IMR-90 (cell line): ENCODE results near the gene GRAP. TPM values are rescaled to one million over a fixed set of nuclear protein-coding genes. Genes with fewer than 3 reads are reported as not detected.

Source experiments
- ATAC-seq: fragments of 200-7000 bp; cut with Tn5 transposase; 2 replicates; pipeline ENCODE4 v1.9.1; 2020; ENCODE audit warnings: low read depth, mild to moderate bottlenecking, moderate library complexity
- BruUV-seq: library from RNA; stranded (reverse); fragments of 400-500 nt; replicated peaks from 2 replicates; lab custom pipeline; 2021; lab: Mats Ljungman, UMichigan
- CTCF ChIA-PET: fragments of 300-600 bp; formaldehyde crosslinking; extraction: SDS; loops from one replicate; lab custom pipeline; 2021; ENCODE audit warnings: antibody characterized with exemption; lab: Yijun Ruan, JAX
- POLR2A ChIA-PET: fragments of 300-600 bp; sonication (Branson Sonifier 250); formaldehyde crosslinking; loops from one replicate; lab custom pipeline; 2022; ENCODE audit warnings: antibody characterized with exemption; ENCODE audit not compliant: unreplicated experiment; lab: Charles Lee
- DNase-seq: peaks from one replicate; pipeline ENCODE4 v3.0.0; 2013
- H2AFZ ChIP-seq: replicated peaks from 2 replicates; pipeline ENCODE3; 2013; ENCODE audit warnings: low read length, mild to moderate bottlenecking; ENCODE audit not compliant: poor library complexity
- H2AK5ac ChIP-seq: 2 replicates; pipeline ENCODE4 v1.6.1; 2013; ENCODE audit warnings: low read depth, low read length, inconsistent platforms
- H2AK9ac ChIP-seq: replicated peaks from 2 replicates; pipeline ENCODE3; 2013; ENCODE audit warnings: mild to moderate bottlenecking, low read depth, low read length, moderate library complexity; ENCODE audit not compliant: poor library complexity
- H2BK120ac ChIP-seq: 2 replicates; pipeline ENCODE4 v1.6.1; 2013; ENCODE audit warnings: low read depth, low read length, inconsistent platforms
- H2BK15ac ChIP-seq: 3 replicates; pipeline ENCODE4 v1.6.1; 2013; ENCODE audit warnings: low read depth, low read length, inconsistent platforms
- H2BK20ac ChIP-seq: 2 replicates; pipeline ENCODE4 v1.6.1; 2013; ENCODE audit warnings: low read depth, mild to moderate bottlenecking, inconsistent platforms, low read length, moderate library complexity
- H2BK5ac ChIP-seq: 2 replicates; pipeline ENCODE4 v1.6.1; 2013; ENCODE audit warnings: mild to moderate bottlenecking, low read depth, low read length, inconsistent platforms; ENCODE audit not compliant: poor library complexity, severe bottlenecking
- H3K14ac ChIP-seq: replicated peaks from 2 replicates; pipeline ENCODE4 v1.6.1; 2013; ENCODE audit warnings: low read depth, low read length, inconsistent platforms
- H3K18ac ChIP-seq: 2 replicates; pipeline ENCODE4 v1.6.1; 2013; ENCODE audit warnings: low read depth, low read length, control low read depth
- H3K23ac ChIP-seq: 2 replicates; pipeline ENCODE4 v1.6.1; 2013; ENCODE audit warnings: low read depth, low read length, inconsistent platforms
- H3K27ac ChIP-seq: 2 replicates; pipeline ENCODE4 v1.5.1; 2013; ENCODE audit warnings: mild to moderate bottlenecking, control low read depth, low read length; ENCODE audit not compliant: insufficient read depth
- H3K27me3 ChIP-seq: 2 replicates; pipeline ENCODE4 v1.6.1; 2013; ENCODE audit warnings: low read length; ENCODE audit not compliant: control insufficient read depth, insufficient read depth
- H3K36me3 ChIP-seq: 2 replicates; pipeline ENCODE4 v1.6.1; 2013; ENCODE audit warnings: low read length, mixed read lengths; ENCODE audit not compliant: control insufficient read depth, insufficient read depth
- H3K4ac ChIP-seq: 2 replicates; pipeline ENCODE4 v1.6.1; 2013; ENCODE audit warnings: low read depth, low read length, inconsistent platforms
- H3K4me1 ChIP-seq: 2 replicates; pipeline ENCODE4 v1.6.1; 2013; ENCODE audit warnings: low read length, mixed read lengths; ENCODE audit not compliant: control insufficient read depth, insufficient read depth
- H3K4me2 ChIP-seq: 2 replicates; pipeline ENCODE4 v1.6.1; 2013; ENCODE audit warnings: low read depth, mild to moderate bottlenecking, control low read depth, low read length, moderate library complexity
- H3K4me3 ChIP-seq: 2 replicates; pipeline ENCODE4 v1.5.1; 2013; ENCODE audit warnings: low read depth, mild to moderate bottlenecking, control low read depth, low read length, moderate library complexity; ENCODE audit not compliant: insufficient read depth
- H3K56ac ChIP-seq: 2 replicates; pipeline ENCODE4 v1.6.1; 2013; ENCODE audit warnings: low read length, inconsistent platforms; ENCODE audit not compliant: insufficient read depth; ENCODE audit errors: extremely low read depth
- H3K79me1 ChIP-seq, 2 experiments: 2 replicates each; pipeline ENCODE4 v1.6.1; 2013; ENCODE audit warnings: low read length in 2 of 2, inconsistent platforms in 1 of 2, low read depth in 1 of 2
- H3K9ac ChIP-seq: 2 replicates; pipeline ENCODE4 v1.6.1; 2013; ENCODE audit warnings: low read depth, low read length, control low read depth
- H3K9me1 ChIP-seq: 2 replicates; pipeline ENCODE4 v1.6.1; 2013; ENCODE audit warnings: low read length, inconsistent platforms; ENCODE audit not compliant: insufficient read depth
- H3K9me3 ChIP-seq: 2 replicates; pipeline ENCODE4 v1.6.1; 2013; ENCODE audit warnings: low read length; ENCODE audit not compliant: control insufficient read depth, insufficient read depth
- H4K20me1 ChIP-seq: 2 replicates; pipeline ENCODE4 v1.6.1; 2013; ENCODE audit warnings: low read length, inconsistent platforms; ENCODE audit not compliant: insufficient read depth
- H4K5ac ChIP-seq: 2 replicates; pipeline ENCODE4 v1.6.1; 2013; ENCODE audit warnings: mild to moderate bottlenecking, low read depth, low read length, control low read depth
- H4K8ac ChIP-seq, 2 experiments: 2 replicates each; pipeline ENCODE4 v1.6.1; 2013; ENCODE audit warnings: low read depth in 2 of 2, low read length in 2 of 2, control low read depth in 1 of 2, inconsistent platforms in 1 of 2
- H4K91ac ChIP-seq: 2 replicates; pipeline ENCODE4 v1.6.1; 2013; ENCODE audit warnings: low read depth, low read length, inconsistent platforms; ENCODE audit not compliant: insufficient read depth
- BHLHE40 ChIP-seq: fragments of 150-350 bp; IDR thresholded peaks from 2 replicates; pipeline ENCODE4 v1.6.1; 2016; ENCODE audit warnings: mild to moderate bottlenecking, low read depth, low read length
- CEBPB ChIP-seq: IDR thresholded peaks from 2 replicates; pipeline ENCODE4 v1.6.1; 2012; ENCODE audit warnings: low read depth, low read length, improper control_type of control experiment
- CHD1 ChIP-seq: IDR thresholded peaks from 2 replicates; pipeline ENCODE4 v1.6.1; 2012; ENCODE audit warnings: low read depth, low read length, improper control_type of control experiment
- ELK1 ChIP-seq: fragments of 150-350 bp; IDR thresholded peaks from 2 replicates; pipeline ENCODE4 v1.6.1; 2016; ENCODE audit warnings: low read depth, mild to moderate bottlenecking, low read length, moderate library complexity, borderline replicate concordance
- FOS ChIP-seq: fragments of 150-350 bp; IDR thresholded peaks from 2 replicates; pipeline ENCODE4 v1.6.1; 2016; ENCODE audit warnings: low read depth, low read length
- MAFK ChIP-seq: IDR thresholded peaks from 2 replicates; pipeline ENCODE4 v1.6.1; 2012; ENCODE audit warnings: low read depth, low read length, improper control_type of control experiment
- MAZ ChIP-seq: IDR thresholded peaks from 2 replicates; pipeline ENCODE4 v1.6.1; 2012; ENCODE audit warnings: low read depth, mild to moderate bottlenecking, low read length, improper control_type of control experiment, moderate library complexity, borderline replicate concordance
- MXI1 ChIP-seq: IDR thresholded peaks from 2 replicates; pipeline ENCODE4 v1.6.1; 2012; ENCODE audit warnings: low read depth, mild to moderate bottlenecking, low read length, moderate library complexity, borderline replicate concordance
- NFE2L2 ChIP-seq: fragments of 150-350 bp; IDR thresholded peaks from 2 replicates; pipeline ENCODE4 v1.6.1; 2016; ENCODE audit warnings: low read depth, mild to moderate bottlenecking, low read length
- POLR2A ChIP-seq: IDR thresholded peaks from 2 replicates; pipeline ENCODE4 v1.6.1; 2012; ENCODE audit warnings: mild to moderate bottlenecking, low read depth, low read length
- RAD21 ChIP-seq: IDR thresholded peaks from 2 replicates; pipeline ENCODE4 v1.6.1; 2012; ENCODE audit warnings: low read length, improper control_type of control experiment
- RCOR1 ChIP-seq: IDR thresholded peaks from 2 replicates; pipeline ENCODE4 v1.6.1; 2012; ENCODE audit warnings: mild to moderate bottlenecking, low read length, improper control_type of control experiment; ENCODE audit not compliant: insufficient replicate concordance
- RFX5 ChIP-seq: IDR thresholded peaks from 2 replicates; pipeline ENCODE4 v1.8.0; 2012; ENCODE audit warnings: low read depth, mild to moderate bottlenecking, low read length, moderate library complexity
- SMC3 ChIP-seq: fragments of 150-350 bp; IDR thresholded peaks from 2 replicates; pipeline ENCODE4 v1.6.1; 2016; ENCODE audit warnings: low read depth, mild to moderate bottlenecking, antibody characterized with exemption, low read length, moderate library complexity
- USF2 ChIP-seq: fragments of 150-350 bp; IDR thresholded peaks from 2 replicates; pipeline ENCODE4 v1.6.1; 2017; ENCODE audit warnings: mild to moderate bottlenecking, antibody characterized with exemption, low read length, low read depth
- WGBS, 2 experiments: methylation state at CpG; one replicate each; pipeline versions ENCODE4 v1.1.5 to v1.1.7; 2013; ENCODE audit warnings: missing lambda C conversion rate in 2 of 2; ENCODE audit not compliant: insufficient read length in 1 of 2; ENCODE audit errors: extremely low coverage in 2 of 2; 5-methylcytosine and 5-hydroxymethylcytosine counted together
- dilution Hi-C: fragments of 300-500 bp; cut with HindIII; formaldehyde crosslinking; loops from one replicate; pipeline ENCODE4 v1.14.3; 2018; ENCODE audit warnings: low sequenced_read_pairs; ENCODE audit not compliant: unreplicated experiment
- in situ Hi-C: fragments of 300-500 bp; cut with MboI; formaldehyde crosslinking; loops from 3 replicates; pipeline ENCODE4 v1.14.3; 2019; ENCODE audit warnings: low sequenced_read_pairs, inconsistent platforms, mixed read lengths
- intact Hi-C: fragments of 100-400 bp; cut with micrococcal nuclease; formaldehyde crosslinking; loops from 2 replicates; pipeline ENCODE4 v1.10.0; 2022
- polyA plus RNA-seq, 3 experiments: library from polyadenylated mRNA; depleted of rRNA; stranded (reverse); fragments of >200 nt; gene quantifications; 2 replicates each; pipeline ENCODE4 v1.2.3, GENCODE V29; 2012; ENCODE audit warnings: low replicate concordance in 1 of 3
- total RNA-seq: library from RNA; depleted of rRNA; stranded (reverse); fragments of >200 nt; gene quantifications from 2 replicates; pipeline ENCODE4 v1.2.3, GENCODE V29; 2012

Gene GRAP
- total and polyA plus RNA-seq, 2 of the 4 experiments (the other 2 are of a cell fraction) = under 0.01 to 0.14 TPM

GRCh38 chr17:19012171-19013080, 34.3 kb downstream of the GRAP start:
- no peak overlapping the region for H4K8ac ChIP-seq
- no peaks in the 10 kb centered on the region; a peak in 1 of 4 replicates for H3K79me1 ChIP-seq
- H3K23ac ChIP-seq = no peak overlapping the region
- peak overlapping the region; percentile 75 for H2AFZ ChIP-seq
- no peak overlapping the region for H3K9ac ChIP-seq
- ChIA-PET CTCF (no interaction called here), POLR2A (no interaction called here)
- H2AK5ac ChIP-seq = peak overlapping the region; percentile 69; the same call in 1 of the 2 replicates
- no peaks in the 10 kb centered on the region for H3K27me3 ChIP-seq
- H3K4ac ChIP-seq = no peak overlapping the region; the same call in 1 of the 2 replicates
- no peak overlapping the region for H4K5ac ChIP-seq
- 82% methylated on average over 4 of the region's 22 CpGs; no CpG with 5 or more reads in 1 of the 2 experiments for WGBS, 2 experiments
- dilution Hi-C loops (no loop called here), intact Hi-C loops (no loop called here), in situ Hi-C loops (no loop called here)
- no peak overlapping the region for H2AK9ac ChIP-seq
- DNase-seq (no peak), ATAC-seq (no peak)
- no peak overlapping the region for H4K91ac ChIP-seq
- no peak overlapping the region for H2BK15ac ChIP-seq
- peaks cover 5% of the 10 kb centered on the region for H3K4me1 ChIP-seq
- no peak overlapping the region for H3K14ac ChIP-seq
- no peak overlapping the region for H3K27ac ChIP-seq
- H4K20me1 ChIP-seq = no peaks in the 10 kb centered on the region
- peaks cover 11% of the 10 kb centered on the region for H3K9me1 ChIP-seq
- H2BK5ac ChIP-seq = no peak overlapping the region
- no TSS peak for BruUV-seq
- no peak overlapping the region for H3K4me2 ChIP-seq
- no peaks in the 10 kb centered on the region for H3K36me3 ChIP-seq
- no peak overlapping the region for H2BK120ac ChIP-seq
- no peaks in the 10 kb centered on the region for H3K9me3 ChIP-seq
- H3K4me3 ChIP-seq = no peak overlapping the region
- H3K18ac ChIP-seq = no peak overlapping the region
- H2BK20ac ChIP-seq = no peak overlapping the region
- no peak overlapping the region for H3K56ac ChIP-seq
- TF ChIP-seq FOS (no peak), RAD21 (no peak), SMC3 (no peak), RCOR1 (no peak), CHD1 (no peak), BHLHE40 (no peak), MAZ (no peak), MXI1 (no peak), POLR2A (no peak), CEBPB (no peak), MAFK (no peak), USF2 (no peak), RFX5 (no peak), ELK1 (no peak), NFE2L2 (no peak)
